Measurements from ENCODE around the gene ABCC1.
A peak's percentile ranks its signal among the peaks of the same experiment; 100 is the strongest.
"Not testable (repeated sequence)": the region's sequence is repeated elsewhere in the genome, so short reads cannot be mapped to it uniquely, and the experiment has no call there.

Gene ABCC1

GRCh38 chr16:15970743-15971439 is 21.5 kb downstream of the ABCC1 start:
- DNase-seq, result no peak

GRCh38 chr16:15971440-15971815 is 22.0 kb downstream of the ABCC1 start:
- DNase-seq, result no peak

GRCh38 chr16:15972046-15972868 is 22.8 kb downstream of the ABCC1 start:
- no peak for DNase-seq

GRCh38 chr16:15973421-15973820 is 24.0 kb downstream of the ABCC1 start:
- DNase-seq, result no peak

GRCh38 chr16:15974057-15974456 is 24.6 kb downstream of the ABCC1 start:
- no peak for DNase-seq

GRCh38 chr16:15975172-15975571 is 25.8 kb downstream of the ABCC1 start:
- DNase-seq, result no peak

- no peak for DNase-seq
Measured at GRCh38 chr16:15976225-15976812, 26.9 kb downstream of the ABCC1 start.

- no peak for DNase-seq
Measured at GRCh38 chr16:15976929-15977637, 27.7 kb downstream of the ABCC1 start.

GRCh38 chr16:15979801-15980200 is 30.4 kb downstream of the ABCC1 start:
- no peak for DNase-seq

GRCh38 chr16:15980329-15980728 is 30.9 kb downstream of the ABCC1 start:
- DNase-seq, result no peak

- no peak for DNase-seq
Measured at GRCh38 chr16:15981382-15981781, 32.0 kb downstream of the ABCC1 start.

- not testable (repeated sequence) for DNase-seq
Measured at GRCh38 chr16:15982194-15982915, 32.9 kb downstream of the ABCC1 start.

GRCh38 chr16:15983898-15984297 is 34.5 kb downstream of the ABCC1 start:
- DNase-seq, result no peak

- no peak for DNase-seq
Measured at GRCh38 chr16:15985144-15985543, 35.7 kb downstream of the ABCC1 start.

GRCh38 chr16:15986261-15986660 is 36.8 kb downstream of the ABCC1 start:
- no peak for DNase-seq

GRCh38 chr16:15988268-15989013 is 39.0 kb downstream of the ABCC1 start:
- DNase-seq, result peak; percentile 10

GRCh38 chr16:15990902-15991301 is 41.5 kb downstream of the ABCC1 start:
- no peak for DNase-seq

- DNase-seq, result no peak
Measured at GRCh38 chr16:15993128-15993527, 43.7 kb downstream of the ABCC1 start.

GRCh38 chr16:15993541-15993940 is 44.1 kb downstream of the ABCC1 start:
- DNase-seq, result no peak

GRCh38 chr16:15993946-15994665 is 44.7 kb downstream of the ABCC1 start:
- no peak for DNase-seq

- no peak for DNase-seq
Measured at GRCh38 chr16:15996432-15997109, 47.2 kb downstream of the ABCC1 start.
